Parathyroid adenoma (tissue), 2 donors: ENCODE data around the gene USP49.

Experiments used
- H2AFZ ChIP-seq: fragments of 300-600 bp; sonication (generic); one replicate; pipeline ENCODE4 v1.7.0; 2017; ENCODE audit warnings: antibody characterized with exemption, mild to moderate bottlenecking
- H3K27ac ChIP-seq: fragments of 300-600 bp; sonication (generic); one replicate; pipeline ENCODE4 v1.7.0; 2017
- H3K27me3 ChIP-seq: fragments of 300-600 bp; sonication (generic); one replicate; pipeline ENCODE4 v1.7.0; 2017; ENCODE audit warnings: low read length; ENCODE audit not compliant: control insufficient read depth, insufficient read depth
- H3K36me3 ChIP-seq: fragments of 300-600 bp; sonication (generic); one replicate; pipeline ENCODE4 v1.7.0; 2017; ENCODE audit warnings: low read length; ENCODE audit not compliant: control insufficient read depth, insufficient read depth
- H3K4me1 ChIP-seq: fragments of 300-600 bp; sonication (generic); one replicate; pipeline ENCODE4 v1.7.0; 2017; ENCODE audit warnings: control low read depth
- H3K4me2 ChIP-seq: fragments of 300-600 bp; sonication (generic); one replicate; pipeline ENCODE4 v1.7.0; 2017; ENCODE audit warnings: low read length
- H3K4me3 ChIP-seq: fragments of 300-600 bp; sonication (generic); one replicate; pipeline ENCODE4 v1.7.0; 2017; ENCODE audit warnings: low read depth, low read length
- H3K79me2 ChIP-seq: fragments of 300-600 bp; sonication (generic); one replicate; pipeline ENCODE4 v1.7.0; 2017; ENCODE audit warnings: control low read depth
- H3K9ac ChIP-seq: fragments of 300-600 bp; sonication (generic); one replicate; pipeline ENCODE4 v1.7.0; 2017; ENCODE audit warnings: mild to moderate bottlenecking
- H3K9me3 ChIP-seq: fragments of 300-600 bp; sonication (generic); one replicate; pipeline ENCODE4 v1.7.0; 2017; ENCODE audit warnings: low read length; ENCODE audit not compliant: control insufficient read depth
- CTCF ChIP-seq: fragments of 300-600 bp; sonication (generic); IDR thresholded peaks from one replicate; pipeline ENCODE4 v1.7.0; 2017; ENCODE audit warnings: antibody characterized with exemption, mild to moderate bottlenecking
- donor health status: primary hyperparathyroidism.

USP49 gene

GRCh38 chr6:41763470-41763869 lies 131.7 kb downstream of the USP49 start:
- Histone ChIP-seq H3K79me2 (no peaks in the 10 kb centered on the region), H3K4me1 (no peaks in the 10 kb centered on the region), H3K9ac (no peak overlapping the region), H3K4me3 (no peak overlapping the region), H2AFZ (no peak overlapping the region), H3K4me2 (no peak overlapping the region), H3K9me3 (no peaks in the 10 kb centered on the region), H3K27ac (no peak overlapping the region), H3K27me3 (no peaks in the 10 kb centered on the region), H3K36me3 (no peaks in the 10 kb centered on the region)
- no peak for TF ChIP-seq CTCF

- Histone ChIP-seq H3K27me3 (no peaks in the 10 kb centered on the region), H3K9ac (no peak overlapping the region), H3K36me3 (no peaks in the 10 kb centered on the region), H2AFZ (no peak overlapping the region), H3K4me3 (no peak overlapping the region), H3K4me2 (no peak overlapping the region), H3K9me3 (no peaks in the 10 kb centered on the region), H3K4me1 (no peaks in the 10 kb centered on the region), H3K79me2 (no peaks in the 10 kb centered on the region), H3K27ac (no peak overlapping the region)
- no peak for TF ChIP-seq CTCF
Measured at GRCh38 chr6:41759905-41760579, 135.1 kb downstream of the USP49 start.

- Histone ChIP-seq H3K4me1 (no peaks in the 10 kb centered on the region), H3K79me2 (no peaks in the 10 kb centered on the region), H3K36me3 (no peaks in the 10 kb centered on the region), H3K27me3 (no peaks in the 10 kb centered on the region), H3K9ac (no peak overlapping the region), H3K9me3 (no peaks in the 10 kb centered on the region), H3K4me2 (no peak overlapping the region), H3K27ac (no peak overlapping the region), H2AFZ (no peak overlapping the region), H3K4me3 (no peak overlapping the region)
- no peak for TF ChIP-seq CTCF
Measured at GRCh38 chr6:41759106-41759904, 135.9 kb downstream of the USP49 start.

GRCh38 chr6:41758641-41759035 lies 136.5 kb downstream of the USP49 start:
- Histone ChIP-seq H3K9ac (no peak overlapping the region), H3K27ac (no peak overlapping the region), H3K4me1 (no peaks in the 10 kb centered on the region), H3K4me3 (no peak overlapping the region), H3K9me3 (no peaks in the 10 kb centered on the region), H3K4me2 (no peak overlapping the region), H3K36me3 (no peaks in the 10 kb centered on the region), H2AFZ (no peak overlapping the region), H3K79me2 (no peaks in the 10 kb centered on the region), H3K27me3 (no peaks in the 10 kb centered on the region)
- no peak for TF ChIP-seq CTCF
